ENCODE measurements around the gene BTAF1.

BTAF1 gene

GRCh38 chr10:92054807-92055206, 131.2 kb downstream of the BTAF1 start:
- no peak for DNase-seq (ENCODE audit: low read depth, low spot score)
- ChIA-PET CTCF (no interaction called here), POLR2A (no interaction called here)
- no peak for TF ChIP-seq CTCF (IDR thresholded peaks at IDR 0.05; ENCODE audit: insufficient read depth, low read length, missing control alignments)
- no peak overlapping the region for H3K4me3 ChIP-seq (ENCODE audit: low read depth, low read length)

GRCh38 chr10:92062273-92062672, 138.7 kb downstream of the BTAF1 start:
- H3K4me3 ChIP-seq (ENCODE audit: low read depth, low read length): no peak overlapping the region
- no peak for DNase-seq (ENCODE audit: low read depth, low spot score)
- ChIA-PET POLR2A (no interaction called here), CTCF (interaction anchor here (0.7 to 1.3 kb wide), 2 partner anchors 8 to 17 kb away, joined by 3 to 4 read pairs; no protein-coding TSS in a partner anchor)
- TF ChIP-seq CTCF (IDR thresholded peaks at IDR 0.05; ENCODE audit: insufficient read depth, low read length, missing control alignments): no peak

GRCh38 chr10:92064506-92064905, 140.9 kb downstream of the BTAF1 start:
- no peak overlapping the region for H3K4me3 ChIP-seq (ENCODE audit: low read depth, low read length)
- ChIA-PET CTCF (interaction anchor here (1.9 kb wide), 2 partner anchors 10 to 24 kb away, joined by 6 to 7 read pairs; no protein-coding TSS in a partner anchor), POLR2A (no interaction called here)
- DNase-seq (ENCODE audit: low read depth, low spot score): no peak
- no peak for TF ChIP-seq CTCF (IDR thresholded peaks at IDR 0.05; ENCODE audit: insufficient read depth, low read length, missing control alignments)

GRCh38 chr10:92066386-92066785, 142.8 kb downstream of the BTAF1 start:
- CTCF ChIA-PET: interaction anchor here (0.8 to 1.9 kb wide), 2 partner anchors 8 to 21 kb away, joined by 4 to 6 read pairs; no protein-coding TSS in a partner anchor
- POLR2A ChIA-PET: no interaction called here
- no peak for DNase-seq (ENCODE audit: low read depth, low spot score)
- H3K4me3 ChIP-seq (ENCODE audit: low read depth, low read length): no peak overlapping the region
- TF ChIP-seq CTCF (IDR thresholded peaks at IDR 0.05; ENCODE audit: insufficient read depth, low read length, missing control alignments): no peak

- no peak for DNase-seq (ENCODE audit: low read depth, low spot score)
- CTCF ChIA-PET: no interaction called here
Measured at GRCh38 chr10:92068900-92069299, 145.3 kb downstream of the BTAF1 start.

More at GRCh38 chr10:92068900-92069299, 145.3 kb downstream of the BTAF1 start:
- H3K4me3 ChIP-seq (ENCODE audit: low read depth, low read length): no peak overlapping the region
- POLR2A ChIA-PET: no interaction called here
- TF ChIP-seq CTCF (IDR thresholded peaks at IDR 0.05; ENCODE audit: insufficient read depth, low read length, missing control alignments): no peak
